GM18873 (cell line): ENCODE data around the gene VAMP2.

Experiments
- ATAC-seq: cut with Tn5 transposase; IDR thresholded peaks from one replicate; pipeline ENCODE4 v1.9.1; 2021; ENCODE audit warnings: mild to moderate bottlenecking, moderate library complexity, moderate number of reproducible peaks; ENCODE audit not compliant: unreplicated experiment, low FRiP score

The VAMP2 gene

DNA sequence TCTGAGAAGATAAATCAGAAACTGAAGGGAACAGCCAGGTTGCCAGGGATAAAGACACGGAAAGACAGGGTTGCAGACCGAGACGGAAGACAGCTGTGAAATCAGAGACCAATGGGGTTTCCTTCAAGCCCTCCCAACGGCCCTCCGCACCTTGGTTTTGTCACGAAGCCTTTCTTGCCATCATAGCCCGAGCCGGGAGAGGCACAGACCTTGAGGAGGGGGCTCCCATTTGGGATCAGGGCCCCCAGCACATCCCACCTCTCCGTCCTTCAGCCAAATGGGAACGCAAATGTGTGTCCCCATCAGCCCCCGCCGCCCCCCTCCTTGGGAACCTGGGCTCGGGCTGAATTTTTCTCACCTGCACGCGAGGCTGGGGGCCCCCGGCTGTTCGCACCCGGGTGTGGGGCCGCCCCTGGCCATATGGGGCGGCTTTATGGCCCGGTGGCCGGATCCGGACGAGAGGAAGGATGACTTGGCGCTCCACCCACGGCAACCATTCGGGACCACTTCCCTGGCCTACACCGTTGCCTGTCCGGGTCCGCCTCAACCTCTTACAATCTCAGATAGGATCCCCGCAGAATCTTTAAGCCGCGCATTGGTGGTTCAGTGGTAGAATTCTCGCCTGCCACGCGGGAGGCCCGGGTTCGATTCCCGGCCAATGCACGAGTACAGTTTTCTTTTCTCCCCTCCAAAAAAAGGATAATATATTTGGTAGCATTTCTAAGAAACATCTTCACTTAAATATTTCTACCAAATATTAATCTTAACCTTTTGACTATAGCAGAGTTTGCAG lies 37.4 kb downstream of the VAMP2 start:
- no peak for ATAC-seq

DNA sequence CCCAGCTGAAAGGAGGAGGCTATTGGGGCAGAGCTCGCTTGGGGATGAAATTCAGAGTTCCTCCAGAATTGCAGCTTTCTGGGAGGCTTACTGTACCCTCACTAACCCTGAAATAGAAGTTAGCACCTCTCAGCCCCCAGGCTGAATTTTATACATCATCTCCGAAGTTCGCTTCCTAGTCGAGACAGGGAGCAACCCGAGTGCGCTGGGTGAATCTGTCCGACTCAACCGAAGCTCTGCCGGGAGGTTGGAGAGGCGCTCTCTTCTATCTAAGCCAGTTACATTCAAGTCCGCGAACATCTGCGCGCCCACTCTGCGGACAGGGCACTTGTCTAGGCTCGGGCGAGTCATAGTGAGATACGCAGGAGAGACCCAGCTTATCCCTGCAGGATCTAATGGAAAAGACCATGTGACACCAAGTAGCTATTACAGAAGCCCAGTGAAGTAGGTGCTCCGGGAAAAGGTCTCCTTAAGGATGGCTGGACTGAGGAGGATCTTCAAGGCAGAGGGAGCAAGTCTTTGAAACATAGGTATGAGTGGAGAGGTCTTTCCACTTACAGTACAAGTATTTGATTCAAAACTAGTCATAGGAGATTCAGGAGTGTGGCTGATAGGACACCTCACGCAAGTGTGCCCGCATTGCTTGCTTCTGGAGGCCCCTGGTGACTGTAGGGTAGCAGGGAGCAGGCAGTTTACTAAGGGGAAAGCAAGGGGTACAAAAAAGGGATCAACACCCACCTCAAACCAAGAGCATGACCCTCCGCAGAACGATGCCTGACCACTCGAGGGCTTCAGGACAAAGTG lies 38.2 kb downstream of the VAMP2 start:
- ATAC-seq, result no peak

GRCh38 chr17:8123695-8124349 lies 38.9 kb downstream of the VAMP2 start, which contains the start of gene HES7:
Gene HES7 (minus strand): TSS chr17:8124106. CDS start chr17:8124084, 22 bp downstream.
- no peak for ATAC-seq

DNA sequence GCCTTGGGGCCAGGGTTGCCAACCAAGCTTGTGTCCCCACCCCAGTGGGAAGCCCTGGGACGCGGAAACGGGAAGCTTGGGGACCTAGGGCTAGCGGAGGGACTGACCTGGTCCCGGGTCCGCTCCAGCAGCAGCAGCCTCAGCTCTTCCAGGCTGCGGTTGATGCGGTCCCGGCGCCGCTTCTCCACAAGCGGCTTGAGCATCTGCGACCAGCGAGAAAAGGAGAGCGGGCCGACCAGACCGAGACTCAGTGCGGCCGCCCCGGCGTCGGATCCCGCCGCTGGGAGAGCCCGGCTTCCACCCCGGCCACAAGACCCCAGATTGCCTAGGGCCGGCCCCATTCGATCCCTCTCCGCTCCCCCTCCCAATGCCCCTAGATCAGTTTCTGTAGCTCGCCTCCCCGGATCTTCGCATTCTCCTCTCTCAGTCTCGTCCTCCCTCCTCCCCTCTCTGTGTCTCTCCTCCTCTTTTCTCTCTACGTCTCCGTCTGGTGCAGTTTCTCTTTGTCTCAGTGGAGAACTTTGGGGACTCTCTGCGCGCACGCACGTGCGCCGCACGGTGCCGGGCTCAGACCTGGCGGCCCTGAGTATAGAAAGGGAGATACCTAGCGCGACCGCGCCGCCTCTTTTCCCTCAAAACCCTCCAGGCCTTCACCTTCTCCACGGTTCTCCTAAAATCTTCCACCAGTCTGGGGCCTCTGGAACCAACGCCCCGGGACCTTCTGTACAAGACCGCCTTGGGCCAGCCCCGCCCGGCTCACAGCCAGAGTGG lies 39.6 kb downstream of the VAMP2 start:
- no peak for ATAC-seq

DNA sequence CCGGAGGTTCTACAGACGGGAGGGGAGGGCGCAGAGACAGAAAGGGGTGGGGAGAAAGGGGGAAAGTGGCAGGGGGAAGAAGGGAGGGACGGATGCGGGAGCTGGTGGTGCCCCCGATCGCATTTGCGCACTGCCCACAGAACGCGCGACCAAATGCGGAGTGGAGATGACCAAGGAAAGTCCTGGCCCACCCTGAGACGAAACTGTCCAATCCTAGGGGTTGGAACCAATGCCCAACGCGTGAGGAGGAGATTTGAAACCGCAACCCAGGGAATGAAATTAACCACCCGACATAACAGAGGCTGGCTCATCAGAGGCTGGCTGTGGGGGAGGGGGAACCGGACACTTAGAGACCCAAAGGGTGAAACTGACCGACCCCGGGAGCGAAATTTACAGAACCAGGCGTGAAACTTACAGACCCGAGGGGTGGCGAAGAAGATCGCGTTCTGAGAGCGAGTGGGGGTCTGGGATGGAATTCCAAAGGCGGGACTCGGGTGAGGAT lies 40.3 kb downstream of the VAMP2 start:
- ATAC-seq, result no peak

DNA sequence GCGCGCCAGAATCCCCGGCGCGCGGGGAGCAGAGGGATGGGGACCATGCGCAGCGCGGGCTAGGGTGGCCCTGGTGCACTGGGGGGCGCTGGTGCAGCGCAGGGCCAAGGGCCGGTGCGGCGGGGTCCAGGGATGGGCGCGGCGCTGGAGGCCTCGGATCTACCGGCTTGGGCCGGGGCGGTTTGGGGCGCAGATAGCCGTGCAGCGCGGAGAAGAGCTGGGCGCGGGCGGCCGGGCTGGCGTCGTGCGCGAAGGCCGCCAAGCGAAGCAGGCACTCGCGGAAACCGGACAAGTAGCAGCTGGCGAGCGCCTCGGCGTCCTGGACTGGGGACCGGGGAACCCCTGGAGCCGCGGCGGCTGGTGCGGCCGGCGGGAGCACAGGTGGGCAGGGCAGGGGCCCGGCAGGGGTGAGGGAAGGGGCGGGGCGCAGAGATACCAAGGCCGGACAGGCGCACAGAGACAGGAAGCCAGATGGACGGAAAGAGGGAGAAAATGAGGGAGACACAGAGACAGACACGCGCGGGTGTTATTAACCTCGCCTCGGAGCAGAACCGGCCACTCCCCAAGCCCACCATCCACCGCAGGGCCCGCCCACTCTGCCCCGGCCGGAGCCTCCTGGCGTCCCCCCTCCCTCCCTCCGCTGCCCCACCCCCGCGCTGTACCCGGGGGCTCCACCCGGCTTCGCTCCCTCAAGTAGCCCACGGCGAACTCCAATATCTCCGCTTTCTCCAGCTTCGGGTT lies 40.9 kb downstream of the VAMP2 start:
- no peak for ATAC-seq

DNA sequence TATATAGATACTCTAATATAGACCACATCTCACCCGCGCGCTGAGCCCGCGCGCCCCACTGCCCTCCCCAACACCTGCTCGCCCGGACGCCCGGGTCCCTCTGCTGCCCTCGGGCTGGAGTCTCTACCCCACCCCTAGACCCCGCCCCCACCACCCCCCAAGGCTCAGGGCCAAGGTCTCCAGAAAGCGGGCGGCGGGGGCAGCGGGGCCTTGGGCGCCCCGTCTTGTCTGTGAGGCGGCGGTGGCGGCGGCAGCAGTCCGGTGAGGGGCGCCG lies 41.4 kb downstream of the VAMP2 start:
- no peak for ATAC-seq

DNA sequence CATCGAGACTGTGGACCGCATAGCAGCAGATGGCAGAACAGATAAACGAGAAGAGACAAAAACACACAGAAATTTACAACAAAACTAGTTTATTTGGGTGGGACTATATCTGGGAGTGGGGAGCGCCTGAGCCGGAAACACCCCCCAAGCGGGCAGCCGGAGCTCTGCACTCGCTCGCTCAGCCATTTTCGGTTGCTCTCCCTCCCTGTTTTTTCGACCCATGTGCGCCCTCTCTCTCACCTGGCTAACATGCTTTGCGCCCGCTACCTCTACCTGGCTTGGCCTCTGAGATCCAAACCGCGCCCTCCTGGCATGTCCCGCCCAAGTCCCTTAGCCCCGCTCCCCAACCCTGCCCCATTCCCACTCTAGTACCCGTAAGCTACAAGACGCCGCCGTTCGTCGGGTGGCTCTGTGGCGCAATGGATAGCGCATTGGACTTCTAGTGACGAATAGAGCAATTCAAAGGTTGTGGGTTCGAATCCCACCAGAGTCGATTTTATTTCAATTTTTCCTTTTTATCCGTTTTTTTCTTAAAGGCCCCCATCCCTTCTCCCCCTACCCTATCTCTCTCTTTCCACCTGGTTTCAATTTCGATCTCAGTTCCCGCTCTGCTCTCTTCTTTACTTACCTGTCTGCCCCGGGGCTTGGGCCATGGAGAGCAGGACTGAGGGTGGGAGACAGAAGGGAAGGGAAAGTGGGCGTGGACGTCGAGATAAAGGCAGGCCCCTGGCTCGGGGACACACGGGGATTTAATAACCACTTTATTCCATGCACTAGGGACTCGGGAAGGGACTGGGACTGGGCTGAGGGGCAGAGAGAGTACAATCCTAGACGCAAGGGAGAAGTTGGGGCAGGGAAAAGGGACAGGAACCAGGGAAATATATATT lies 42.0 kb downstream of the VAMP2 start:
- ATAC-seq, result no peak

- ATAC-seq, result no peak
These were observed 42.9 kb downstream of the VAMP2 start for GRCh38 chr17:8119581-8120519.

- ATAC-seq, result no peak
These were observed 43.8 kb downstream of the VAMP2 start for GRCh38 chr17:8118769-8119580.

DNA sequence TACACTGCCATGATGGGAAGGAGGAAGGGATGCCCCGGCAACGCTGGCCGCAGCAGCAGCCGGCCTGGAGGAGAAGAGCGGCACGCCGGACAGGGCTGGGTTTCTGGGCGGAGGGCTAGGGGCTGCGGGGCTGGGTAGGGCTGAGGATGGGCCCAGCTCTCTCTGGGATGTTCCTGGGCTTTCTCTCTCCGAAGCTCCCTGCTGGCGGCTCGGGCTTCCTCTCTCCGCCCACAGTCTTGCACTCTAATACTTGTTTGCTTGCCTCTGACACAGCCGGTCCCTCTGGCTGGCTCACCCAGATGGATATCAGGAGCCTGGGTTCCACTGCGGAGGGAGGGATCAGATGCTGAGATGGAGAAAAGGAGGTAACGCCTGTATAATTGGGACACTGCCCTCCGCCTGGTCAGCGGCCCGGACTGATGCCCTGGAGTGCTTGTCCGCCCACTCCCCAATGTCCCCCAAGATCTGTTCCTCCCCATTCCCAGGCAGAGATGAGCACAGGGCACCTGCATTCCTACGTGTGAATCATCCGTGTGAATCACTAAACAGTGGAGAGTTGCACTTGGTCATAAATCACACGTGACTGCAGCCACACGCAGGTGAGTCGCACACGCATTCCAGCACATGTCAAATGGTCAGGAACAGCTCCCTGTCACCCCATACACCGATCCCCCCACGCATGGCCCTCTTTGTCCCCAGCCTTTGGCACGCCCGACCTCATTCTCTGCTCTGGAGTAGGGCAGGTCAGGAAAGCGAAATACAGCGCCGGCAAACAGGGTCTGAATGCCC lies 44.6 kb downstream of the VAMP2 start, which contains the start of gene ALOXE3:
TSS of gene ALOXE3 (minus strand) at position 535 of the 789 bp plus-strand sequence. CDS start at position 11, 524 bp downstream.
- no peak for ATAC-seq

GRCh38 chr17:8117367-8117979 lies 45.3 kb downstream of the VAMP2 start:
- no peak for ATAC-seq

- no peak for ATAC-seq
These were observed 46.0 kb downstream of the VAMP2 start for GRCh38 chr17:8116776-8117175.

DNA sequence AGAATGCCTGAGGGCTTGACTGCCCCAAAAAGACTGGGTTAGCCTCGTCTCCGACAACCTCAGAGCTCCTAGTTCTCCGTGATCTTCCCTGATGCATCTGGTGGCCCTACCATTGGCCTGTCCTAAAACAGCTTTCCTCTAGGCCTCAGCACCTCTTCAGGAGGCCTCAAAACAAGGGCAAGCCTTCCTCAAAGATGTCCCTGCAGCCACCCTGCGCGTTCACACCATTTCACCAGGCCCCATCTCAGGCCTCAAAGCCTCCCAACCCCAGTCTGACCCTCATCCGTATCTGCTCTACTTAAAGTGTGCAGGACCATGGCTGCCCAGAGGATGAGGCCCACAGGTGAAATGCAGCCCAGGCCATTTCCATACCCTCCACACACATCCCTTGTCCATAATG lies 51.8 kb downstream of the VAMP2 start:
- no peak for ATAC-seq

DNA sequence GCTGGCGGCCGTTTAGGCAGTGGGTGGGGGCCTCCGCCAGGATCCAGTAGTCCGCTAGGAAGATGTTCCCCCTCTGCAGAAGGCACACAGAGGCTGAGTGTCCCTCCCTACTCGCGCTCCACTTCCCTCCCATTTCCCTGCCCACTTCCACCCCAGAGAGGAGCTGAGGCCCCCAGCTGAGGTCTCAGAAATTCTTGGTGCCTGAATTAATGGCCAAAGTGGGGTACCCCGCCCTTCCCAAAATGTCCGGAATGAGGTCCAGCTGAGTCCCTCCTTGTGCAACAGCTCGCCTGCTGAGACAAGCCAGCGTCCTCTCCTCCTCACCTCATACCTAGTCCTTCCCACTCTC lies 52.3 kb downstream of the VAMP2 start:
- no peak for ATAC-seq
